ENCODE measurements around the gene CACNA2D2. TPM values are rescaled to one million over a fixed set of nuclear protein-coding genes. Genes with fewer than 3 reads are reported as not detected.

The CACNA2D2 gene
- total RNA-seq, 1 donor = not detected

DNA sequence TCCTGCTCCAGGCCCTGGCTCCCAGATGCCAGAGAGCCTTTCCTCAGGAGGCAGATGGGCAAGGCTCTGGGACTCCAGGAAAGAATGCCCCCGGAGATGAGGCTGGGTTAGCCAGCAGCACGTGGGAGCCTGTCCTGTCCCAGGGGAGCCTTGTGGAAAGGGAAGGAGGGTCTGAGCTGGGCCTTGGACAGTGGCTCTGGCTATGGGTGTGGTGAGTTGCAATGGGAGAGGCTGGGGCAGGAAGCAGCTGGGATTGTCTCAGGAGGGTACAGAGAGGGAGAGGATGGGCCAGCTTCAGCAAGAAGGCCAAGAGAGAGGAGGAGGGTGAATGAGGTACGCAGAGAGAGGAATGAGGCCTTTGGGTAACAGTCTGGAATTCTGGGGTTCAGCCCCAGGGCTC lies 17.4 kb upstream of the CACNA2D2 start:
- no peak for DNase-seq (ENCODE audit: insufficient read length, low spot score, missing footprints)

DNA sequence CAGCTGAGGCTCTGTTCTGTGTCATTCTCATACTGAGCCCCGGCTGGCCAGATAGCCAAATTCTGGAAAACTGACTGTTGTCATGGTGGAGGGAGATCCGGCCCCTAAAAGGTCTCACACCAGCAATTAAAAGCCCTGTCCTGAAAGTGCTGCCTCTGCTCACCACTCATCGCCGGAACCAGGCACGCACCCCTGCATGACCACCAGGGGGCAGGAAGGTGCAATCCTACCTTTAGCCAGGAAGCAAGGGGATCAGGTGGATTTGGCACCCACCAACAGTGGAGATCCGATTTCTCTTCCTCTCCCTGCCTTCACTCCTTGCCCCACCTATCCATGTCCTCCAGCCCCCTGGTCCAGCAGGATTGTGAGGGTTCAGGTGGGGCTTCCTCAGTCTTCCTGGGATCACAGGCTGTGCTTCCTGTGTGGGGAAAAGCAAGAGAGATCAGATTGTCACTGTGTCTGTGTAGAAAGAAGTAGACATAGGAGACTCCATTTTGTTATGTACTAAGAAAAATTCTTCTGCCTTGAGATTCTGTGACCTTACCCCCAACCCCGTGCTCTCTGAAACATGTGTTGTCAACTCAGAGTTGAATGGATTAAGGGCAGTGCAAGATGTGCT lies 16.1 kb upstream of the CACNA2D2 start:
- Histone ChIP-seq H3K4me1 (ENCODE audit: insufficient read depth, low read length) (no peaks in the 10 kb centered on the region), H3K36me3 (ENCODE audit: insufficient read depth, low read length) (no peaks in the 10 kb centered on the region), H3K79me2 (ENCODE audit: insufficient read depth, low read length) (no peaks in the 10 kb centered on the region), H4K20me1 (ENCODE audit: insufficient read depth, low read length) (no peaks in the 10 kb centered on the region), H3K9me3 (ENCODE audit: low read depth, low read length) (no peaks in the 10 kb centered on the region), H3K27ac (ENCODE audit: low read depth, low read length) (no peak overlapping the region), H3K4me3 (ENCODE audit: insufficient read depth, low read length) (no peak overlapping the region), H2AFZ (ENCODE audit: low read length) (no peak overlapping the region), H3K27me3 (ENCODE audit: insufficient read depth, low read length) (peaks cover 23% of the 10 kb centered on the region), H3K4me2 (ENCODE audit: insufficient read depth, low read length) (no peak overlapping the region)
- TF ChIP-seq, protein P1, sequence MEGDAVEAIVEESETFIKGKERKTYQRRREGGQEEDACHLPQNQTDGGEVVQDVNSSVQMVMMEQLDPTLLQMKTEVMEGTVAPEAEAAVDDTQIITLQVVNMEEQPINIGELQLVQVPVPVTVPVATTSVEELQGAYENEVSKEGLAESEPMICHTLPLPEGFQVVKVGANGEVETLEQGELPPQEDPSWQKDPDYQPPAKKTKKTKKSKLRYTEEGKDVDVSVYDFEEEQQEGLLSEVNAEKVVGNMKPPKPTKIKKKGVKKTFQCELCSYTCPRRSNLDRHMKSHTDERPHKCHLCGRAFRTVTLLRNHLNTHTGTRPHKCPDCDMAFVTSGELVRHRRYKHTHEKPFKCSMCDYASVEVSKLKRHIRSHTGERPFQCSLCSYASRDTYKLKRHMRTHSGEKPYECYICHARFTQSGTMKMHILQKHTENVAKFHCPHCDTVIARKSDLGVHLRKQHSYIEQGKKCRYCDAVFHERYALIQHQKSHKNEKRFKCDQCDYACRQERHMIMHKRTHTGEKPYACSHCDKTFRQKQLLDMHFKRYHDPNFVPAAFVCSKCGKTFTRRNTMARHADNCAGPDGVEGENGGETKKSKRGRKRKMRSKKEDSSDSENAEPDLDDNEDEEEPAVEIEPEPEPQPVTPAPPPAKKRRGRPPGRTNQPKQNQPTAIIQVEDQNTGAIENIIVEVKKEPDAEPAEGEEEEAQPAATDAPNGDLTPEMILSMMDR (IDR thresholded peaks at IDR 0.05; ENCODE audit: extremely low read depth, low read depth, low read length) = peak; percentile 91
- peak; percentile 90 for DNase-seq (ENCODE audit: insufficient read length, low spot score, missing footprints)

More for the DNA sequence above, 17.4 kb upstream of the CACNA2D2 start:
- H3K27me3 ChIP-seq (ENCODE audit: insufficient read depth, low read length) = peaks cover 16% of the 10 kb centered on the region
- no peaks in the 10 kb centered on the region for H4K20me1 ChIP-seq (ENCODE audit: insufficient read depth, low read length)
- H3K36me3 ChIP-seq (ENCODE audit: insufficient read depth, low read length) = no peaks in the 10 kb centered on the region
- no peak overlapping the region for H3K4me3 ChIP-seq (ENCODE audit: insufficient read depth, low read length)
- H3K9me3 ChIP-seq (ENCODE audit: low read depth, low read length) = no peaks in the 10 kb centered on the region
- H2AFZ ChIP-seq (ENCODE audit: low read length) = no peak overlapping the region
- H3K27ac ChIP-seq (ENCODE audit: low read depth, low read length) = no peak overlapping the region
- TF ChIP-seq, protein P1 (IDR thresholded peaks at IDR 0.05; ENCODE audit: extremely low read depth, low read depth, low read length) = no peak
- no peaks in the 10 kb centered on the region for H3K79me2 ChIP-seq (ENCODE audit: insufficient read depth, low read length)
- H3K4me2 ChIP-seq (ENCODE audit: insufficient read depth, low read length) = no peak overlapping the region
- no peaks in the 10 kb centered on the region for H3K4me1 ChIP-seq (ENCODE audit: insufficient read depth, low read length)

DNA sequence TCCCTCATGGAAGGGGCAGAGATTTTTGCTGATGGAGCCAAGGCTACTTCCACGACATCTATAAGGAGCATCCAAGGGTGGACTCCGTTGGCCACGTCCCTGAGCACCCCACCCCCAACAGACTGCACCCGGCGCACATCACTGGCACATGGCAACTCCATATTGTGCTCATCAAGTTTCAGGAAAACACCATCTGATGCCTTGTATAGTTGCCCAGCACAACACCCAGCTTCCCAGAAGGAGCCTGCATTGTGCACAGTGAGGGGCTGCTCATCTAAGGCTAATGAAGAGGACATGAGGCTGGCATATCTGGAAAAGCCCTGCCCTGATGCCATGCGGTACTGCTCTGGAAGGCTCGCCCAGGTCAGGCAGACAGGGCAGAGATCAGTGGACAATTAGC lies 15.0 kb upstream of the CACNA2D2 start:
- H4K20me1 ChIP-seq (ENCODE audit: insufficient read depth, low read length) = no peaks in the 10 kb centered on the region
- H3K27ac ChIP-seq (ENCODE audit: low read depth, low read length) = no peak overlapping the region
- H3K79me2 ChIP-seq (ENCODE audit: insufficient read depth, low read length) = no peaks in the 10 kb centered on the region
- H3K4me2 ChIP-seq (ENCODE audit: insufficient read depth, low read length) = no peak overlapping the region
- DNase-seq (ENCODE audit: insufficient read length, low spot score, missing footprints) = no peak
- H3K27me3 ChIP-seq (ENCODE audit: insufficient read depth, low read length) = peaks cover 24% of the 10 kb centered on the region
- H3K4me1 ChIP-seq (ENCODE audit: insufficient read depth, low read length) = no peaks in the 10 kb centered on the region
- H2AFZ ChIP-seq (ENCODE audit: low read length) = no peak overlapping the region
- TF ChIP-seq, protein P1 (IDR thresholded peaks at IDR 0.05; ENCODE audit: extremely low read depth, low read depth, low read length) = no peak
- no peaks in the 10 kb centered on the region for H3K9me3 ChIP-seq (ENCODE audit: low read depth, low read length)
- no peak overlapping the region for H3K4me3 ChIP-seq (ENCODE audit: insufficient read depth, low read length)
- no peaks in the 10 kb centered on the region for H3K36me3 ChIP-seq (ENCODE audit: insufficient read depth, low read length)

DNA sequence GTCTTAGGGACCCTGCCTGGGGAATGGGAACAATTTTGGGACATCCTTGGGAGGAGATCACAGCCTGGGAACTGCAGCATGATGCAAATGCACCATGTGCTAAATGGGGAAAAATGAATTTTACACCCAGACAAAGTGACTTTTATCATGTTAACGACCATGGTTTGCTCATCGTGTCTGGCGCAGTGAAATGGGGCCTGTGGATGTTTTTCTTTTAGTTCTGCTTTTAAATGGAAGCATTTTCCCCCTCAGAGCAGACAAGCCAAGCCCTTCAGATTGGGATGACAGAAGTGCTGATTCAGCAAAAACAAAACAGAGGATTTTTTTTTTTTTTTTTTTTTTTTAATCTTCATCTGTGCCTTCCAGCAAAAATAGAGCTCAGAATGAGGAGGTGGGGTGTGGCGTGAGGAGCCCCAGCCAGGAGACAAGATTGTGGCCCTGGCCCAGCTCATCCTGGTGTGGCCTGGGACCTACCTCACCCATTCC lies 14.3 kb upstream of the CACNA2D2 start:
- Histone ChIP-seq H3K27ac (ENCODE audit: low read depth, low read length) (no peak overlapping the region), H3K36me3 (ENCODE audit: insufficient read depth, low read length) (no peaks in the 10 kb centered on the region), H3K9me3 (ENCODE audit: low read depth, low read length) (no peaks in the 10 kb centered on the region), H3K79me2 (ENCODE audit: insufficient read depth, low read length) (no peaks in the 10 kb centered on the region), H2AFZ (ENCODE audit: low read length) (no peak overlapping the region), H3K4me3 (ENCODE audit: insufficient read depth, low read length) (no peak overlapping the region), H3K4me2 (ENCODE audit: insufficient read depth, low read length) (no peak overlapping the region), H3K4me1 (ENCODE audit: insufficient read depth, low read length) (no peaks in the 10 kb centered on the region), H4K20me1 (ENCODE audit: insufficient read depth, low read length) (no peaks in the 10 kb centered on the region), H3K27me3 (ENCODE audit: insufficient read depth, low read length) (peaks cover 24% of the 10 kb centered on the region)
- no peak for DNase-seq (ENCODE audit: insufficient read length, low spot score, missing footprints)
- TF ChIP-seq, protein P1 (IDR thresholded peaks at IDR 0.05; ENCODE audit: extremely low read depth, low read depth, low read length) = no peak
